KMS-11 (cell line): ENCODE measurements around the gene FAM110D.

Experiments used
- H2AFZ ChIP-seq: fragments of 200-600 bp; sonication (generic); 2 replicates; pipeline ENCODE4 v1.6.1; 2016; ENCODE audit warnings: antibody characterized with exemption, mixed run types, low read depth
- H3K27ac ChIP-seq: fragments of 200-600 bp; sonication (generic); 2 replicates; pipeline ENCODE4 v1.6.1; 2016; ENCODE audit warnings: mild to moderate bottlenecking, mixed run types
- H3K27me3 ChIP-seq: fragments of 200-600 bp; sonication (generic); 2 replicates; pipeline ENCODE4 v1.6.1; 2017; ENCODE audit warnings: mild to moderate bottlenecking, low read depth, mixed run types, moderate library complexity; ENCODE audit not compliant: insufficient read depth
- H3K36me3 ChIP-seq: fragments of 200-600 bp; sonication (generic); 2 replicates; pipeline ENCODE4 v1.6.1; 2017; ENCODE audit warnings: mild to moderate bottlenecking, mixed run types; ENCODE audit not compliant: insufficient read depth
- H3K4me1 ChIP-seq: fragments of 200-600 bp; sonication (generic); 2 replicates; pipeline ENCODE4 v1.6.1; 2016; ENCODE audit warnings: mild to moderate bottlenecking, low read depth, mixed run types; ENCODE audit not compliant: poor library complexity, severe bottlenecking
- H3K4me2 ChIP-seq: fragments of 200-600 bp; sonication (generic); 2 replicates; pipeline ENCODE4 v1.7.0; 2016; ENCODE audit warnings: mild to moderate bottlenecking, mixed run types
- H3K4me3 ChIP-seq: fragments of 200-600 bp; sonication (generic); IDR thresholded peaks from 2 replicates; pipeline ENCODE4 v1.6.1; 2017; ENCODE audit warnings: low read depth, low read length, mixed read lengths; ENCODE audit not compliant: insufficient read depth
- H3K79me2 ChIP-seq: fragments of 200-600 bp; sonication (generic); 2 replicates; pipeline ENCODE4 v1.6.1; 2016; ENCODE audit warnings: low read depth, mixed run types; ENCODE audit not compliant: insufficient read depth
- H3K9ac ChIP-seq: fragments of 200-600 bp; sonication (generic); 2 replicates; pipeline ENCODE4 v1.6.1; 2016; ENCODE audit warnings: mild to moderate bottlenecking, mixed run types
- H4K20me1 ChIP-seq: fragments of 200-600 bp; sonication (generic); 2 replicates; pipeline ENCODE4 v1.6.1; 2016; ENCODE audit warnings: mild to moderate bottlenecking, mixed run types; ENCODE audit not compliant: insufficient read depth
- TF ChIP-seq, protein P1 (sequence below): fragments of 200-600 bp; sonication (generic); conservative IDR thresholded peaks from 2 replicates; pipeline ENCODE4 v1.6.1; 2017; ENCODE audit warnings: low read depth, mild to moderate bottlenecking, antibody characterized with exemption, low read length, moderate library complexity, mixed read lengths

FAM110D gene

DNA sequence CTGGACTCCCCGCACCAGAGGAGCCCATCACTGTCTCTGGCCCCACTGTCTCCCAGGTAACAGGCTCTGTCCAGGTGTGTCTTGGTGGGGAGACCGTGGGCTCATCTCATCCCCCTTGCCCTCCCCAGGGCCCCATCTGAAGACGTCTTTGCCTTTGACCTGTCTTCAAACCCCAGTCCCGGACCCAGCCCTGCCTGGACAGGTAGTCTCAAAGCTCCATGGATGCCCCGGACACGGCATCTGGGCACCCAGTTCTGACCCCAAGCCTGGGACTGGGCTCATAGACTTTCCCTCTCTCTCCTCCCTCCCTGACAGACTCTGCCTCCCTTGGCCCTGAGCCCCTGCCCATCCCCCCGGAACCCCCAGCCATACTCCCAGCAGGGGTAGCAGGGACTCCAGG is 25.2 kb downstream of the FAM110D start:
- H3K9ac ChIP-seq, result no peak overlapping the region
- no peaks in the 10 kb centered on the region for H4K20me1 ChIP-seq
- no peaks in the 10 kb centered on the region for H3K36me3 ChIP-seq
- H3K4me1 ChIP-seq, result peaks cover 12% of the 10 kb centered on the region
- H3K4me2 ChIP-seq, result no peak overlapping the region
- no peak overlapping the region for H3K4me3 ChIP-seq
- no peak overlapping the region for H2AFZ ChIP-seq
- no peaks in the 10 kb centered on the region for H3K79me2 ChIP-seq
- no peaks in the 10 kb centered on the region for H3K27me3 ChIP-seq
- H3K27ac ChIP-seq, result no peak overlapping the region
- TF ChIP-seq, protein P1, sequence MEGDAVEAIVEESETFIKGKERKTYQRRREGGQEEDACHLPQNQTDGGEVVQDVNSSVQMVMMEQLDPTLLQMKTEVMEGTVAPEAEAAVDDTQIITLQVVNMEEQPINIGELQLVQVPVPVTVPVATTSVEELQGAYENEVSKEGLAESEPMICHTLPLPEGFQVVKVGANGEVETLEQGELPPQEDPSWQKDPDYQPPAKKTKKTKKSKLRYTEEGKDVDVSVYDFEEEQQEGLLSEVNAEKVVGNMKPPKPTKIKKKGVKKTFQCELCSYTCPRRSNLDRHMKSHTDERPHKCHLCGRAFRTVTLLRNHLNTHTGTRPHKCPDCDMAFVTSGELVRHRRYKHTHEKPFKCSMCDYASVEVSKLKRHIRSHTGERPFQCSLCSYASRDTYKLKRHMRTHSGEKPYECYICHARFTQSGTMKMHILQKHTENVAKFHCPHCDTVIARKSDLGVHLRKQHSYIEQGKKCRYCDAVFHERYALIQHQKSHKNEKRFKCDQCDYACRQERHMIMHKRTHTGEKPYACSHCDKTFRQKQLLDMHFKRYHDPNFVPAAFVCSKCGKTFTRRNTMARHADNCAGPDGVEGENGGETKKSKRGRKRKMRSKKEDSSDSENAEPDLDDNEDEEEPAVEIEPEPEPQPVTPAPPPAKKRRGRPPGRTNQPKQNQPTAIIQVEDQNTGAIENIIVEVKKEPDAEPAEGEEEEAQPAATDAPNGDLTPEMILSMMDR, result no peak

DNA sequence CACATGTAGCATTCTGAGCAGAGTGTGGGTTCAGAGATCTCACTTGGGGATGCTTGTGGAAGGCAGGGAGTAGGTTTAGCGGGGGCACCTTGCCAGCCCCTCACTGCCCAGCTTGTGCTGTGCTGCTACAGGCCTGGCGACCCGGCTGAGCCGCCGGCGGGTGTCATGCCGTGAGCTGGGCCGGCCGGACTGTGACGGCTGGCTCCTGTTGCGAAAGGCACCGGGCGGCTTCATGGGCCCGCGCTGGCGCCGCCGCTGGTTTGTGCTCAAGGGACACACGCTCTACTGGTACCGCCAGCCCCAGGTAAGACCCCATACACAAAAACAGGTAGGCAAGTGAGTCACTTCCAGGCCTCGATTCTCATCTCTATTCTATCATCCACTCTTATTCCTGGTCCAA is 26.0 kb downstream of the FAM110D start:
- TF ChIP-seq, protein P1, result no peak
- Histone ChIP-seq H3K4me1 (peaks cover 6% of the 10 kb centered on the region), H4K20me1 (no peaks in the 10 kb centered on the region), H3K4me2 (no peak overlapping the region), H3K79me2 (no peaks in the 10 kb centered on the region), H3K27ac (no peak overlapping the region), H3K9ac (no peak overlapping the region), H3K4me3 (no peak overlapping the region), H3K27me3 (no peaks in the 10 kb centered on the region), H3K36me3 (no peaks in the 10 kb centered on the region), H2AFZ (no peak overlapping the region)

DNA sequence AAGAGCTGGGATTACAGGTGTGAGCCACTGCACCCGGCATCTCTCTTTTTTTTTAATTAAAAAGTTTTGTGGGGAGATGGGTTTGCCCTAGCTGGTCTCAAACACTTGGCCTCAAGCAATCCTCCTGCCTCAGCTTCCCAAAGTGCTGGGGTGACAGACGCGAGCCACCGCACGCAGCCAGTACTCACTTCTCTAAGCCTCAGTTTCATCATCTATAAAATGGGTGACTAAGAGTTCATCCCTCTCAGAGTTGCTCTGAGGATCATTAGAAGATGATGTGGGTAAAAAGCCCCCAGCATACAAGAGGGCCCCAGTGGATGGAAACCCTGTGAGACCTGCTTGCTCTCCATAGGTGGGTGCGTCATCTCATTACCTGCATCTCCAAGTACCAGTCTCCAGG is 29.0 kb downstream of the FAM110D start:
- Histone ChIP-seq H3K27me3 (no peaks in the 10 kb centered on the region), H3K36me3 (no peaks in the 10 kb centered on the region)

DNA sequence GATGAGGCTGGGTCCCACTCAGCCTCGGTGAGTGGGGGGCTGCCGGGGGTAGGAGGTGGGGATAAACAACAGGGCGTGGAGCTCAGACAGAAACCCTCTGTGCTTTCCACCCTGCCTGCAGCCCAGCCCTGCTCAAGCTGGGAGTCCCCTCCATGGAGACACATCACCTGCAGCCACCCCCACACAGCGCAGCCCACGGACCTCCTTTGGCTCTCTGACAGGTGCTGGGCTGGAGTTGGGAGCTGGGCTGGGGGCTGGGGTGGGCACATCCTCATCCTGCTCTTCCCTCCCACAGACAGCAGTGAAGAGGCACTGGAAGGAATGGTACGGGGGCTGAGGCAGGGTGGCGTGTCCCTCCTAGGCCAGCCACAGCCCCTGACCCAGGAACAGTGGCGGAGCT is 29.6 kb downstream of the FAM110D start:
- Histone ChIP-seq H3K4me1 (no peaks in the 10 kb centered on the region), H3K4me3 (no peak overlapping the region), H3K9ac (no peak overlapping the region), H3K36me3 (no peaks in the 10 kb centered on the region), H3K27ac (no peak overlapping the region), H3K27me3 (no peaks in the 10 kb centered on the region), H3K4me2 (no peak overlapping the region), H4K20me1 (no peaks in the 10 kb centered on the region), H2AFZ (no peak overlapping the region), H3K79me2 (no peaks in the 10 kb centered on the region)
- TF ChIP-seq, protein P1, result no peak

More for the DNA sequence above, 29.0 kb downstream of the FAM110D start:
- TF ChIP-seq, protein P1, result no peak
- Histone ChIP-seq H3K9ac (no peak overlapping the region), H3K4me1 (no peaks in the 10 kb centered on the region), H3K79me2 (no peaks in the 10 kb centered on the region), H3K4me2 (no peak overlapping the region), H4K20me1 (no peaks in the 10 kb centered on the region), H2AFZ (no peak overlapping the region), H3K4me3 (no peak overlapping the region), H3K27ac (no peak overlapping the region)
